GM12892 (cell line): ENCODE data around the gene AMBP.

Source experiments
- POLR2A ChIP-seq: IDR thresholded peaks from 2 replicates; pipeline ENCODE4 v1.6.1; 2011; ENCODE audit warnings: low read depth, low read length, control low read depth
- TAF1 ChIP-seq: IDR thresholded peaks from 2 replicates; pipeline ENCODE4 v1.6.1; 2011; ENCODE audit warnings: low read depth, mild to moderate bottlenecking, control low read depth, low read length, borderline replicate concordance

DNA sequence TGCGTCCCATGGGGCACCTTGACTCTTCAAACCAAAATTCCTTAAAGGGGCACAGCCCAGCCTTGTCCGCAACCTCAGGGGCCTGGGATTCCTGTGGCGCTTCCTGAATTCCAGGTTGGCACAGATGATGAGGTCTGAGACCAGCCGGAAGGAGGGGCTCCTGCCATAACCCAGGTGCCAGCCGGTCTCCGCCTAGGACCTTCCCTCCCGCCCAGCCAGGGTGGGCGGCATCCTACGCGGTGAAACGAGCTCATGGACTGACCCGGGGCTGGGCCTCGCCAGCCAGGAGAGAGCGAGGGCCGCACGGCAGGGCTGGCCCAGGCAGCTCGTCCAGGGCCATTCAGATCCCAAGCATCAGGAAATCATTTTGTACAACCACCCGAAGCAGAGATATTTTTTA, 23.0 kb downstream of the AMBP start:
- TF ChIP-seq POLR2A (no peak), TAF1 (no peak)
